Lung (tissue), 12 donors: ENCODE results near the gene MIXL1. TPM values are rescaled to one million over a fixed set of nuclear protein-coding genes. Genes with fewer than 3 reads are reported as not detected.

ENCODE experiments used
- ATAC-seq: fragments of 200-7000 bp; cut with Tn5 transposase; one replicate; pipeline ENCODE4 v1.9.1; 2020; ENCODE audit warnings: moderate number of reproducible peaks; ENCODE audit not compliant: insufficient read depth, low FRiP score
- DNase-seq, 3 donors: peaks; one replicate each; pipeline ENCODE4 v3.0.0-alpha.2; 2013 to 2017
- H3K27ac ChIP-seq, 2 donors: one replicate each; pipeline ENCODE4 v1.5.1; 2013; ENCODE audit warnings: mild to moderate bottlenecking in 2 of 2, moderate library complexity in 2 of 2, control low read depth in 1 of 2, inconsistent platforms in 1 of 2, low read depth in 1 of 2, low read length in 1 of 2
- H3K27me3 ChIP-seq, 3 donors: one replicate each; pipeline ENCODE4 v1.5.1; 2013; ENCODE audit warnings: low read length in 2 of 3; ENCODE audit not compliant: control insufficient read depth in 3 of 3, insufficient read depth in 3 of 3
- H3K36me3 ChIP-seq, 4 donors: one replicate each; pipeline ENCODE4 v1.5.1; 2013; ENCODE audit warnings: low read length in 4 of 4, mild to moderate bottlenecking in 1 of 4, moderate library complexity in 1 of 4; ENCODE audit not compliant: control insufficient read depth in 4 of 4, insufficient read depth in 4 of 4
- H3K4me1 ChIP-seq, 5 donors: one replicate each; pipeline ENCODE4 v1.5.1; 2013; ENCODE audit warnings: low read length in 5 of 5, mild to moderate bottlenecking in 2 of 5, moderate library complexity in 1 of 5; ENCODE audit not compliant: control insufficient read depth in 5 of 5, insufficient read depth in 5 of 5
- H3K4me3 ChIP-seq: one replicate; pipeline ENCODE4 v1.5.1; 2013; ENCODE audit warnings: mild to moderate bottlenecking, control low read depth, moderate library complexity
- H3K9ac ChIP-seq, 2 donors: one replicate each; pipeline ENCODE4 v1.5.1; 2013; ENCODE audit warnings: low read length in 2 of 2, control low read depth in 1 of 2; ENCODE audit not compliant: insufficient read depth in 1 of 2
- H3K9me3 ChIP-seq, 4 donors: one replicate each; pipeline ENCODE4 v1.5.1; 2013; ENCODE audit warnings: low read length in 3 of 4, mild to moderate bottlenecking in 1 of 4, moderate library complexity in 1 of 4; ENCODE audit not compliant: control insufficient read depth in 4 of 4, insufficient read depth in 3 of 4
- CTCF ChIP-seq: IDR thresholded peaks from 2 replicates; pipeline ENCODE4 v1.5.1; 2012; ENCODE audit warnings: mild to moderate bottlenecking; ENCODE audit errors: control extremely low read depth, extremely low read depth
- WGBS, 2 donors: extraction: QIAGEN DNeasy Blood & Tissue Kit; methylation state at CpG; one replicate each; pipeline ENCODE4 v1.1.7; 2013; 5-methylcytosine and 5-hydroxymethylcytosine counted together
- polyA plus RNA-seq, 2 donors: library from polyadenylated mRNA; stranded (reverse); fragments of 200-250 nt; gene quantifications; one replicate each; pipeline ENCODE4 v1.2.1, GENCODE V29; 2013
- total RNA-seq, 2 donors: library from RNA; depleted of rRNA in 1 of 2; stranded (reverse); fragments of >200 nt in 1 of 2; gene quantifications; one replicate each; pipeline ENCODE4 v1.2.1, GENCODE V29; 2014 to 2021
- donor health status: control.
- donor health status: control.
- donor health status: Bipolar disorder and iron deficiency.
- donor health status: healthy.
- donor health status: DM: yes; HTN: yes; CAD: no.

MIXL1 gene
- total and polyA plus RNA-seq, 4 donors = 0.03 to 0.49 TPM; not detected in 2

- WGBS, 2 donors = 72 to 91% methylated on average over 5 of the region's 5 CpGs
- DNase-seq = no peak
Observed at GRCh38 chr1:226215239-226215638, 8.2 kb upstream of the MIXL1 start.

DNA sequence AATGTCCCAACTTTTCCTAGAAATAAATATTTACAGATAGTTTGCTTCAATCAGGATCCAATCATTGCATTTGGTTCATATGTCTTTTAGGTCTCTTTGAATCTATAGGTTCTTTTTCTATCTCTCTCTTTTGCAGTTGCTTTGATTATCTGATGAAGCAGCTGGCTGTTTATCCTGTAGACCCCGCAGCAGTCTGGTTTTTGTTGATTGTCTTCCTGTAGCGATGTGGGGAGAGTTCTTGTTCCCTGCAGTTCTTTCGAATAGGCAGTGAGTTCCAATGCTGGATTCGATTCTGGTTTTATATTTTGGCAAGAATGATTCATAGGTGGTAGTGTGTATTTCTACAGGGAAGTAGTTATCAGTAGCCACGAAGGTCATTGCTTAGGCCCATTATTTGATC is 7.4 kb upstream of the MIXL1 start:
- Histone ChIP-seq H3K27ac (no peak overlapping the region), H3K9ac (no peak overlapping the region), H3K36me3 (no peaks in the 10 kb centered on the region), H3K4me3 (no peak overlapping the region), H3K9me3 (no peaks in the 10 kb centered on the region), H3K4me1 (peaks cover 0 to 4% (median 0%) of the 10 kb centered on the region in 5 donors), H3K27me3 (no peaks in the 10 kb centered on the region)
- TF ChIP-seq CTCF = no peak
- DNase-seq (no peak), ATAC-seq (no peak)
- WGBS, 2 donors = 66 to 68% methylated on average over 5 of the region's 5 CpGs

More at GRCh38 chr1:226215239-226215638, 8.2 kb upstream of the MIXL1 start:
- Histone ChIP-seq H3K4me1 (no peaks in the 10 kb centered on the region), H3K4me3 (no peak overlapping the region), H3K36me3 (no peaks in the 10 kb centered on the region), H3K27me3 (no peaks in the 10 kb centered on the region), H3K9ac (no peak overlapping the region), H3K27ac (no peak overlapping the region), H3K9me3 (no peaks in the 10 kb centered on the region)
- no peak for TF ChIP-seq CTCF
- no peak for ATAC-seq

- H3K27ac ChIP-seq = no peak overlapping the region
- 80 to 86% methylated on average over 10 of the region's 10 CpGs for WGBS, 2 donors
Observed at GRCh38 chr1:226217273-226217672, 6.2 kb upstream of the MIXL1 start.

More at GRCh38 chr1:226217273-226217672, 6.2 kb upstream of the MIXL1 start:
- no peak for TF ChIP-seq CTCF
- no peak for ATAC-seq
- no peak for DNase-seq
- Histone ChIP-seq H3K9ac (no peak overlapping the region), H3K27me3 (no peaks in the 10 kb centered on the region), H3K4me3 (no peak overlapping the region), H3K4me1 (peaks cover 0 to 4% (median 0%) of the 10 kb centered on the region in 5 donors), H3K36me3 (no peaks in the 10 kb centered on the region), H3K9me3 (no peaks in the 10 kb centered on the region)
